ENCODE measurements around the gene NOX5. TPM values are rescaled to one million over a fixed set of nuclear protein-coding genes. Genes with fewer than 3 reads are reported as not detected.

Gene NOX5
- total and polyA plus RNA-seq, 8 donors = under 0.01 to 0.92 (median 0.18) TPM; not detected in 2

GRCh38 chr15:69009341-69009740 lies 5.2 kb upstream of the NOX5 start:
- Histone ChIP-seq H3K27me3 (no peaks in the 10 kb centered on the region), H3K9me3 (peaks cover 4 to 25% (median 18%) of the 10 kb centered on the region in 4 donors), H3K4me3 (no peak overlapping the region), H3K27ac (no peak overlapping the region), H3K4me1 (peaks cover 0 to 7% (median 0%) of the 10 kb centered on the region in 4 donors), H3K36me3 (no peaks in the 10 kb centered on the region)
- intact Hi-C loops (cut with DNase I; ENCODE audit: low total_unique reads) = no loop called here
- TF ChIP-seq POLR2AphosphoS5 (IDR thresholded peaks at IDR 0.05) (no peak), CTCF (IDR thresholded peaks at IDR 0.05) (no peak), EP300 (IDR thresholded peaks at IDR 0.05) (no peak), POLR2A (IDR thresholded peaks at IDR 0.05) (no peak)
- no peak for DNase-seq
- WGBS, 5 donors = 83 to 94% (median 90%) methylated on average over 5 of the region's 5 CpGs

DNA sequence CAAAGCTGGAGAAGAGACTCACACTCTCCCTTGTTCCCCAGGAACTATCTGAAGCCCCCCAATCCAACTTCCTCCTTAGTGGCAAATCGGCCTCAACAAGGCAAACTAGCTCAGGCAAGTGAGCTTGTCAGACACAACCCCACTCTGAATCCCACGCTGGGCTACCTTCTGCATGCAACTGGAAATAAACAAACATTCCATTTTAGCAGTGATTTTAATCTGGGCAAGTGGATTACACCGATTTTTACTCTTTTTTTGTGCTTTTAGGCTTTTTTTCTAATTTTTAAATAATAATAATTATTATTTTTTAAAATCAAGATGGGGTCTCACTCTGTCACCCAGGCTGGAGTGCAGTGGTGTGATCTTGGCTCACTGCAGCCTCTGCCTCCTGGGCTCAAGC lies 2.9 kb upstream of the NOX5 start:
- peaks cover 0 to 7% (median 0%) of the 10 kb centered on the region in 4 donors for H3K4me1 ChIP-seq
- 84 to 90% (median 86%) methylated on average over 3 of the region's 3 CpGs for WGBS, 5 donors
- intact Hi-C loops (cut with DNase I; ENCODE audit: low total_unique reads) = no loop called here

DNA sequence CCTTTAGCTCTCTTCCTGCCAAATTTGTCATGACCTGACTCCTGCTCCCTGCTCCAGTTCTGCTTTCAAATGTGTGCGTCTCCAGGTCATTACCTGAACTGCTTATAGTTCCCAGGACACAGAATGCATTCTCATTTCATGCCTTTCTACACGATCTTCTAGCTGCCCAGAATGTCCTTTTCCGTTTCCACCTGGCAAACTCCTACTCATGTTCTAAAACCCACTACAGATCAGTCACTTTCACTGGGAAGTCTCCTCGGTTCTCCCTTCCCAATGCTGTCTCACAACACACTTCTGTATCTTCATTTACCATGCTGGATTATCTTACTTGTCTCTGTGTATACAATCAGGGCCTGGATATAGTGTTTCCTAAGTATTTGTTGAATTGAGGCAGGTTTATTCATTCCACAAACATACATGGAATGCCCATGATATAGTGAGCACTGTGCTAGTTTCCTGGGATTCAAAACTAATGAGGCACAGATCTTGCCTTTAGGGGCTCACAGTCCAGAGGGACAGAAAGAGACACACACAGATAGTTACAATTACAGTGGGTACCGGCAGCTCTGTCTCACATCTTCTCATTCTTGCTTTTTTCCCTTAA lies 1.6 kb upstream of the NOX5 start:
- no peak for DNase-seq
- TF ChIP-seq EP300 (IDR thresholded peaks at IDR 0.05) (no peak), CTCF (IDR thresholded peaks at IDR 0.05) (no peak), POLR2A (IDR thresholded peaks at IDR 0.05) (no peak), POLR2AphosphoS5 (IDR thresholded peaks at IDR 0.05) (no peak)
- intact Hi-C loops (cut with DNase I; ENCODE audit: low total_unique reads) = no loop called here
- Histone ChIP-seq H3K4me1 (peaks cover 0 to 7% (median 0%) of the 10 kb centered on the region in 4 donors), H3K36me3 (no peaks in the 10 kb centered on the region), H3K27ac (no peak overlapping the region), H3K9me3 (peaks cover 4 to 17% (median 10%) of the 10 kb centered on the region in 4 donors), H3K27me3 (peaks cover 0 to 5% (median 0%) of the 10 kb centered on the region in 3 donors), H3K4me3 (no peak overlapping the region)
- 85 to 89% (median 88%) methylated on average over 5 of the region's 5 CpGs for WGBS, 5 donors

More for the DNA sequence above, 2.9 kb upstream of the NOX5 start:
- H3K4me3 ChIP-seq = no peak overlapping the region
- TF ChIP-seq POLR2AphosphoS5 (IDR thresholded peaks at IDR 0.05) (no peak), POLR2A (IDR thresholded peaks at IDR 0.05) (no peak), EP300 (IDR thresholded peaks at IDR 0.05) (no peak), CTCF (IDR thresholded peaks at IDR 0.05) (no peak)
- peaks cover 4 to 25% (median 18%) of the 10 kb centered on the region in 4 donors for H3K9me3 ChIP-seq
- H3K36me3 ChIP-seq = no peaks in the 10 kb centered on the region
- peaks cover 0 to 5% (median 0%) of the 10 kb centered on the region in 3 donors for H3K27me3 ChIP-seq
- DNase-seq = no peak
- H3K27ac ChIP-seq = no peak overlapping the region

- H3K27ac ChIP-seq = no peak overlapping the region
- DNase-seq = no peak
- H3K27me3 ChIP-seq = peaks cover 0 to 5% (median 0%) of the 10 kb centered on the region in 3 donors
- WGBS, 5 donors = 82 to 91% (median 86%) methylated on average over 4 of the region's 4 CpGs
- no peak overlapping the region for H3K4me3 ChIP-seq
- peaks cover 0 to 7% (median 0%) of the 10 kb centered on the region in 4 donors for H3K4me1 ChIP-seq
- no peak for TF ChIP-seq POLR2A (IDR thresholded peaks at IDR 0.05)
- H3K36me3 ChIP-seq = no peaks in the 10 kb centered on the region
- intact Hi-C loops (cut with DNase I; ENCODE audit: low total_unique reads) = no loop called here
- H3K9me3 ChIP-seq = peaks cover 0 to 8% (median 3%) of the 10 kb centered on the region in 4 donors
Observed at GRCh38 chr15:69013726-69014406, 629 bp upstream of the NOX5 start.

All from stomach (tissue), 9 donors.